CD4-positive, alpha-beta T cell treated with Interleukin-10 for 1 hour (primary cell): ENCODE data around the gene TPRG1.

Experiments
- DNase-seq: peaks from one replicate; pipeline ENCODE4 v3.0.0-alpha.2; 2020

TPRG1 gene

DNA sequence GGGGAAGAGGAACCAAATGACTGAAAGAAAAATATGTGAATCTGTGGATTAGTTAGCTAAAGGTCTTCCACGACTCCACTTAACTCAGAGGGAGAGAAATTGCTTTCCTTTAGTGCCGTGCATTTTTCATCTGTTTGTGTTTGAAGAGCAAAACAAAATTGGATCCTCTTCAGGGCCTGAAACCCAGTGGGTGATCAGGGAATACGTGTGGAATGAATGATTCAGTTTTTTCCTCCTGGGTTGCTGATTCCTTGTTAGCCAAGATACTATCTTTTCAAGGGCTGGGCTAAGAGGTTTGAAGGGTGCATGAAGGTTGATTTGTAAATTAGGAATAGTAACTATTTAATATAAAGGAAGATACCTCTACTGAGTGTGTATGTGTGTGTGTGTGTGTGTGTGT lies 61.0 kb downstream of the TPRG1 start:
- DNase-seq = no peak

- peak; percentile 8 for DNase-seq
Observed at GRCh38 chr3:189233225-189233858, 61.6 kb downstream of the TPRG1 start.

DNA sequence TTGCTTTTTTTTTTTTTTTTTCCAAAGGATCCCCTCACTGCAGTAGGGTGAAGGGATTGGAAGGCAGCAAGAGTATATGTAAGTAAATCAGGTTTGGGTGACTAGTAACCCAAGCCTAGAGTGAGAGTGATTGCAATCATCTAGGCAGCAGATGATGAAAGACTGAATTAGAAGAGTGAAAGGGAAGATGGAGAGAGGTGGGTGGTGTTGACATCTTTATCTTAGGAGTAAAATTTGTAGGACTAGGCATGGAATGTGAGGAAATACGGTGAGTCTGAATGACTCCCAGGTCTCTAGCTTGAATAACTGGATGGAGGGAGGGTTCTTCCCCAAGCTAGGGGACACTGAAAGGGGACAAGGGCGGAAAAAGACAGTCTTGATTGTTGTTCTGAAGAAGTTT lies 63.4 kb downstream of the TPRG1 start:
- DNase-seq = no peak

DNA sequence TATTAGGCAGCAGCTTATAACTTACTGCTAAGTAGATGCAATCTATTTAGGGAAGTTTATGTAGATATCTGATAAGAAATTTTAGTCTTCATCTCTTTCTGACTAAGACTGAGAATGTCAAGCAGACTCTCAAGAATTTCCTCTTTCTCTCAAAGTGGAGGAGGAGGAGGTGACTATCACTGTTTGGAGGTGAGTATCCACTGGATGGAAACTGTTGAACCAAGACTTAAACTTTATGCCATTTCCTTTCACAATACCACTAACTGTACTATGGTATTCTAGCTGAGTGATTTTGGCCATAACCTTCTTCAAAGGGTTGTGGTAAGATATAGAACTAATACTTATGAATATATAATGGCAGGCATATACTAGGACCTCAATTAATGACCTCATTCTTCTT lies 64.6 kb downstream of the TPRG1 start:
- no peak for DNase-seq

GRCh38 chr3:189237526-189237925 lies 65.8 kb downstream of the TPRG1 start:
- no peak for DNase-seq

DNA sequence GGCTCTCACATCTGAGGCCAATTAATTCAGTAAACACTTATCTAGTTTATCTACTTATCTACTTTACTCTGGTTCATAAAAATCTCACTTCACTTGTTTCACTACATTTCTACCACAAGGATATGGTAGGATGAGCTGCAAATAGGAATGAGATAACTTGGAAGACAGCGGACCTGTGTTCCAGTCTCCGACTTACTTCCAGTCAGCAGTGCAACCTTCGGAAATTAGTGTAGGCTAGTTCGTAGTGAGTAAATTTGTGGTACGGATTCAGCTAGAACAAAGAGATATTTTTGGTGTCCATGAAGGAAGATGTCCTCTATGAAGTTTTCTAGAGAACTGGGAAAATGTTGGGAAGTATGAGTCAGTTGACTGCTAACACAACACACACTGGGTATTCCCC lies 66.3 kb downstream of the TPRG1 start:
- DNase-seq = no peak

- no peak for DNase-seq
Observed at GRCh38 chr3:189239616-189240015, 67.8 kb downstream of the TPRG1 start.

GRCh38 chr3:189249987-189250386 lies 78.2 kb downstream of the TPRG1 start:
- no peak for DNase-seq

DNA sequence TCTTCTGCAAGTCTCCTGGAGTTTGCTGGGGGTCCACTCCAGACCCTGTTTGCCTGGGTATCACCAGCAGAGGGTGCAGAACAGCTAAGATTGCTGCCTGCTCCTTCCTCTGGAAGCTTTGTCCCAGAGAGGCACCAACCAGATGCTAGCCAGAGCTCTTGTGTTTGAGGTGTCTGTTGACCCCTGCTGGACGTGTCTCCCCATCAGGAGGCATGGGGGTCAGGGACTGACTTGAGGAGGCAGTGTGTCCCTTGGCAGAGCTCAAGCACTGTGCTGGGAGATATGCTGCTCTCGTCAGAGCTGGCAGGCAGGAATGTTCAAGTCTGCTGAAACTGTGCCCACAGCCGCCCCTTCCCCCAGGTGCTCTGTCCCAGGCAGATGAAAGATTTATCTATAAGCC lies 86.5 kb downstream of the TPRG1 start:
- DNase-seq = no peak

GRCh38 chr3:189260556-189261493 lies 89.1 kb downstream of the TPRG1 start:
- no peak for DNase-seq

GRCh38 chr3:189262746-189263145 lies 91.0 kb downstream of the TPRG1 start:
- no peak for DNase-seq

- no peak for DNase-seq
Observed at GRCh38 chr3:189267981-189268613, 96.3 kb downstream of the TPRG1 start.

DNA sequence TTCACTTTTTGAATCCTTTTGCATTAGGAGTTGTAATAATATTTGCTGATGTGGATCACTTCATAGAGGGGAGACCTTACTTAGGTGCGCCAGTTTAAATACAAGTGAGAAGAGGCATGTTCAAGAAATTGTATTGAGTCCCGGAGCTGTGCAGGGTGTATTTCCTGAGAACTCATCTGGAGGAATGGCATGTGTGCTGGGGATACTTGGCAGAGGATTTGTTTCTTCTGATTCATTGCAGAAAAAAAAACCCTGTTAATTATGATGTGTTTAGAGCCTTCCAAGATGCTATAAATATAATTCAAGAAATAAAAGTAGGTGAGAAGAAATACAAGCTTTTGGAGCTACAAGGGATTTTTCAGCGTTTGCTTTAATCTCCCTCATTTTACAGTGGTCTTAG lies 97.6 kb downstream of the TPRG1 start:
- no peak for DNase-seq

GRCh38 chr3:189270248-189270832 lies 98.6 kb downstream of the TPRG1 start:
- peak; percentile 36 for DNase-seq

- peak; percentile 24 for DNase-seq
Observed at GRCh38 chr3:189272500-189273119, 100.8 kb downstream of the TPRG1 start.

GRCh38 chr3:189273736-189274135 lies 102.0 kb downstream of the TPRG1 start:
- DNase-seq = no peak

DNA sequence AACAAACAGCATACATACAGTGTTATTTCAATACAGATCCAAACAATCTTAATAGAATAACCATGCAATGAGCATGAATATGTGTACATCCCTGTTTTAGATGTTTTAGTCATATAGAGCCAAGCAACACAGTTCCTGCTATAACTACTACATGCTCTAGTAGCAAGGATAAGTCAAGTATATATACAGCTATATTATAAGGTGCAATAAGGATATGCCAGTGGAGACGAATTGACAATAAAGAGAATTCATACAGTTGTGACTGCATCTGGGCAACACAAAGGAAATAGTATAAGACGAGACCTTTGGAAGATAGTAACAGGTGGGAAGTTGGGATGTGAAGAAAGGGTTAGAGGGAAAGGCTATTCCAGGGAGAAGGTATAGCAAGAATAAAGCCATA lies 103.4 kb downstream of the TPRG1 start:
- DNase-seq = no peak

DNA sequence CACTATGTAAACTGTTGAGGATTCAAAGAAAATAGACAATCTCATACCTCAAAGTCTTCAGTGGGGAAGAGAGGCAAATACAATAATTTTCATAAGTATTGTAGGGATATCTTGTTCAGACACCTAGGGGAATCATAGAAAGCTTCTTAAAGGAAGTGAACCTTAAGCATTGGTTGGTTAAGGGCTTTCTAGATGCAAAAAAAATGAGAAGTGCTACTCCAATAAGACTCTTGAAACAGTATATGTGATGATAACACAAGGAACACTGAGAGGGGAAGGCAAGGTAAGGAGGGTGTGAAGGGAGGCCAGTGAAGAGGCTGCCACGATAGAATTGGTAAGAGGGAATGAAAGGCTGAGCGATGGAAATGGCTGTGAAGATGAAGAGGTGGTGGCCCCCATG lies 104.1 kb downstream of the TPRG1 start:
- DNase-seq = no peak

DNA sequence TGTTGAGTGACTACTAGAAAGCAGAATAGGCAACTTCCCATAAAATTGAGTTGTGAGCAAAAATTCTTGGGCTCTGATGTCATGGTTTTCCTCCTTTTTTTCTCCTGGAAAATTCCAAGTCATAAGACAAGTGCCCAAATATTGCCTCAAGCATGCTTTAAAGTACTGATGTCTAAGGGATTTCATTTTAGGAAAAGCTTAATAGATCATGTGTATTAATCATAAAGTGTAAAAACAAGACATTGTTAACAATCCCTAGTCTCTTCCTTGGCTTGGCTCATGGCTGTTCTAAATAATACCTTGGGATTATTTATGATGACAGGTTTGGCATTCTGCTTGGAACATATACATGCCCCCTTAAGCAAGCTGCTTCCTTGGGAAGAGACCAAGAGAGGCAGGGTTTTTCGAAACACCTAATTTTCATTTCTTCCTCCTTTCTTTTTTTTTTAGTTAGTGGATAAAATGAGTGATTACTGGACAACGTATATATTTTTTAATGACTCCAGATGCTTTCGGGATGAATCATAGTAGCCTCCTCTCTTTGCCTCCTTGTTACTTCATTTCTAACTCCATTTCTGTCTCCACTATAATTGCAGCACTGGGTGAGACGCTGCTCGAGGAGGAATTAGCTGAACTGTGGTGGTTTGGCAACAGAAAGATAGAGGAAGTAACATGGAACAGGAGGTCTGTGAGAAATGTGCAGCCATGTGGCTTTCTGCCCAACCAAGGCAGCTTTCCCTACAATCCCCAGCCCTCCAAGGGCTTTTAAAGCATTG lies 104.9 kb downstream of the TPRG1 start:
- no peak for DNase-seq

GRCh38 chr3:189277711-189278110 lies 105.9 kb downstream of the TPRG1 start:
- DNase-seq = no peak

GRCh38 chr3:189278221-189278620 lies 106.5 kb downstream of the TPRG1 start:
- DNase-seq = no peak

GRCh38 chr3:189282189-189282588 lies 110.4 kb downstream of the TPRG1 start:
- DNase-seq = no peak
